GM19452 (cell line): ENCODE measurements around the gene ADIPOR2.
"Not testable (repeated sequence)": the region's sequence is repeated elsewhere in the genome, so short reads cannot be mapped to it uniquely, and the experiment has no call there.

Source experiments
- ATAC-seq: cut with Tn5 transposase; IDR thresholded peaks from one replicate; pipeline ENCODE4 v1.9.1; 2021; ENCODE audit not compliant: unreplicated experiment

ADIPOR2 gene

GRCh38 chr12:1702713-1703112 lies 11.8 kb downstream of the ADIPOR2 start:
- no peak for ATAC-seq

- ATAC-seq, result no peak
Observed at GRCh38 chr12:1703771-1704722, 13.2 kb downstream of the ADIPOR2 start.

- no peak for ATAC-seq
Observed at GRCh38 chr12:1705774-1706631, 15.1 kb downstream of the ADIPOR2 start.

- ATAC-seq, result no peak
Observed at GRCh38 chr12:1706632-1706980, 15.7 kb downstream of the ADIPOR2 start.

- no peak for ATAC-seq
Observed at GRCh38 chr12:1707051-1707450, 16.2 kb downstream of the ADIPOR2 start.

GRCh38 chr12:1709968-1710367 lies 19.1 kb downstream of the ADIPOR2 start:
- not testable (repeated sequence) for ATAC-seq

- not testable (repeated sequence) for ATAC-seq
Observed at GRCh38 chr12:1710870-1711269, 20.0 kb downstream of the ADIPOR2 start.

GRCh38 chr12:1711536-1712211 lies 20.8 kb downstream of the ADIPOR2 start:
- ATAC-seq, result not testable (repeated sequence)

- ATAC-seq, result not testable (repeated sequence)
Observed at GRCh38 chr12:1712305-1712704, 21.4 kb downstream of the ADIPOR2 start.

GRCh38 chr12:1712852-1713251 lies 22.0 kb downstream of the ADIPOR2 start:
- ATAC-seq, result not testable (repeated sequence)

GRCh38 chr12:1713783-1714348 lies 23.0 kb downstream of the ADIPOR2 start:
- not testable (repeated sequence) for ATAC-seq

- not testable (repeated sequence) for ATAC-seq
Observed at GRCh38 chr12:1715459-1715858, 24.6 kb downstream of the ADIPOR2 start.

GRCh38 chr12:1716215-1716862 lies 25.5 kb downstream of the ADIPOR2 start:
- ATAC-seq, result no peak

GRCh38 chr12:1716911-1717310 lies 26.0 kb downstream of the ADIPOR2 start:
- no peak for ATAC-seq

- ATAC-seq, result no peak
Observed at GRCh38 chr12:1719139-1719538, 28.3 kb downstream of the ADIPOR2 start.

GRCh38 chr12:1720494-1720893 lies 29.6 kb downstream of the ADIPOR2 start:
- ATAC-seq, result no peak

- ATAC-seq, result no peak
Observed at GRCh38 chr12:1723721-1724120, 32.9 kb downstream of the ADIPOR2 start.

- no peak for ATAC-seq
Observed at GRCh38 chr12:1724250-1724649, 33.4 kb downstream of the ADIPOR2 start.

- ATAC-seq, result no peak
Observed at GRCh38 chr12:1726753-1727152, 35.9 kb downstream of the ADIPOR2 start.

GRCh38 chr12:1728824-1729223 lies 38.0 kb downstream of the ADIPOR2 start:
- ATAC-seq, result no peak
